ENCODE data around the gene SELENOH.
A peak's percentile ranks its signal among the peaks of the same experiment; 100 is the strongest.
"Not testable (repeated sequence)": the region's sequence is repeated elsewhere in the genome, so short reads cannot be mapped to it uniquely, and the experiment has no call there.

SELENOH gene, protein sequence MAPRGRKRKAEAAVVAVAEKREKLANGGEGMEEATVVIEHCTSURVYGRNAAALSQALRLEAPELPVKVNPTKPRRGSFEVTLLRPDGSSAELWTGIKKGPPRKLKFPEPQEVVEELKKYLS

DNA sequence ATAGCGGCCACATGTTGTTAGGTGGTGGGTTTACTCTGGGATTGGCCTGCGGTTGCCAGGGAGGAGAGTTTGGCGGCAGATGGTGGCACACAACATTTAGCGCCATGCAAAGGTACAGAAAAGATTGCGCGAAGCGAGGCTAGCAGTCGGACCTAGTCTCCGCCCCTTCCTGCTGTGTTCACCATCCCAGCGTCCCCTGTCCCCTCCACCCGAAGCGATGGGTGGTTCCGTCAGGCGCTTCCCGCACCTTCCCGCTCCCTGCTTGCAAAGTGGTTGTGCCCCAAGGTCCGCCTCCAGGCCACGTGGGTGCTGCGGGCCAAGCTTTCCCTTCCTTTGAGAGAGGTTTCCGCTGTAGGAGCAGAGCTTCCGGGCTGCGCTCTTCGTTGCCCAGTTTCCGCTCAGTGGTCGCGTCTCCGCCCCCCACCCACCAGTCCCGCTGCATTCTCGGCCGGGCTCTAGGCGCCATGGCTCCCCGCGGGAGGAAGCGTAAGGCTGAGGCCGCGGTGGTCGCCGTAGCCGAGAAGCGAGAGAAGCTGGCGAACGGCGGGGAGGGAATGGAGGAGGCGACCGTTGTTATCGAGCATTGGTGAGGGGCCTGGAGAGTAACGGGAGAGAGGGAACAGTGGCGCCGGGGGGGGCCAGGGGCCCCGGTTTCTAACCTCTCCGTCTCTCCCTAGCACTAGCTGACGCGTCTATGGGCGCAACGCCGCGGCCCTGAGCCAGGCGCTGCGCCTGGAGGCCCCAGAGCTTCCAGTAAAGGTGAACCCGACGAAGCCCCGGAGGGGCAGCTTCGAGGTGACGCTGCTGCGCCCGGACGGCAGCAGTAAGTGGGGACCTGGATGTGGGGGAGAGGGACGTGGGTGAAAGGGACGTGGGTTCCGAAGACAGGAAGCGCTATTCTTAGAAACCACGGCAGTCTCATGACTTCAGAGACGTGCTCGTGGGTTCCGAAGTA, at the start of gene SELENOH:
Gene SELENOH (plus strand): TSS at position 360 of the 955 bp plus-strand sequence. CDS start 105 bp downstream, at position 465.
- DNase-seq (ENCODE audit: low spot score) = peak; percentile 91

DNA sequence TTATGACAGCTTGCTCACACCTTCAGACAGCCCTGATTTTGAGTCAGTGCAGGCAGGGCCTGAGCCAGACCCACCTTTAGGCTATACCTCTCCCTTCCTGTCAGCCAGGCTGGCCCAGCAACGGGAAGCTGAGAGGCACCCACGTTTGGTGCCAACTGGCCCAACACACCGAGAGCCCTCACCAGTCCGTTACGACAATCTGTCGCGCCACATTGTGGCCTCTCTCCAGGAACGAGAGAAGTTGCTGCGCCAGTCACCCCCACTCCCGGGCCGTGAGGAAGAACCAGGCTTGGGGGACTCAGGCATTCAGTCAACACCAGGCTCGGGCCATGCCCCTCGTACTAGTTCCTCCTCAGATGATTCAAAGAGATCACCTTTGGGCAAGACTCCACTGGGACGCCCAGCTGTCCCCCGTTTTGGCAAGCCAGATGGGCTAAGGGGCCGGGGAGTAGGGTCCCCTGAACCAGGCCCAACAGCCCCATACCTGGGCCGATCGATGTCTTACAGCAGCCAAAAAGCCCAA, 42.4 kb upstream of the SELENOH start:
- no peak for DNase-seq (ENCODE audit: low spot score)

DNA sequence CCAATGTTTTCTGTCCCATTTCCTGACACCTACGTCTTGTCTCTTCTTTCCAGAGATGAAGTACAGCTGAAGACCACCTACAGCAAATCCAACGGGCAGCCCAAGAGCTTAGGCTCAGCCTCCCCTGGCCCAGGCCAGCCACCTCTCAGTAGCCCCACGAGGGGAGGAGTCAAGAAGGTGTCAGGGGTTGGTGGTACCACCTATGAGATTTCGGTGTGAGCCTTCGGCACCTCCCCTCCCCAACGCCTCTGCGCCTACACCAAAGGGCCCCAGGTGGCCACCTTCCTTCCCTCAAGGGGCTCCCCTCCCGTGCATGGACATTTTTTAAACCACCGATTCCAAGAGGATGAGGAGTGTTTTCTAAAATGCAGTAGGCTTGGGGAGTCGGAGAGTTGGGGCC, 41.5 kb upstream of the SELENOH start:
- no peak for DNase-seq (ENCODE audit: low spot score)

DNA sequence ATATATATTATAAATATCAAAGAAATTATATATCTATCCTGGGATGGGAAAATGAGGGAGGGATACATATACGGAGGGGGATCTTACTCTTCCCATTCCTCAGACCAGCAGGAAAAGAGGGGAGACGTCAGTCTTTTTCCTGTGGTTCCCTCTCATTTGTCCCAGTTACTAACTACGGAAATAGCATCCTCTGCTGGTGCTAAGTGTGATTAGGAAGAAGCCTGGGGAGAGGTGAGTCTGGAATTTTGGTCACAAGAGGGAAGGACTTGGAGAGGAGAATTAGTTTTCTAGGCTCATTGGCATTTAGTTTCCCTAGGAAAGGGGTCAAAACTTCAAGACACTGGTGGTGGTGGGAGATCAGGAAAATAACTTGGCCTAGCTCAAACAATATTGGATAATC, 40.9 kb upstream of the SELENOH start:
- DNase-seq (ENCODE audit: low spot score) = no peak

DNA sequence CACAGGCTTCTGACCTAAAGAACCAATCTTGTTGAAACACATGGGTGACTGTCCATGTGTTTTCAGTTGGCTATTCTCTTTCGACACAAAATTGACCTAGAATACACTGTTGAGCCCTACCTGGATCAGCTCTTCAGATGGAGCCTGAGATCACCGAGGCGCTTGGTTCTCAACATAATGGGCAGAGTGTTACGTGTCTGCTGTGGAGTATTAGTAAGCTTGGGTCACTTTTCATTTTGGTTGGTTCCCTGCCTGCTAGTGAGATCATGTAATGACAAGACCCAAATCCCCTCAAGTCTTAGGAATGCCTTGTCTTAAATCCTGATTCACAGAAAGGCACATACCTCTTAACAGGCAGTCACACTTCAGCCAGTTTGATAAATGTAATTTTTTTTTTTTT, 38.0 kb upstream of the SELENOH start:
- DNase-seq (ENCODE audit: low spot score) = no peak

DNA sequence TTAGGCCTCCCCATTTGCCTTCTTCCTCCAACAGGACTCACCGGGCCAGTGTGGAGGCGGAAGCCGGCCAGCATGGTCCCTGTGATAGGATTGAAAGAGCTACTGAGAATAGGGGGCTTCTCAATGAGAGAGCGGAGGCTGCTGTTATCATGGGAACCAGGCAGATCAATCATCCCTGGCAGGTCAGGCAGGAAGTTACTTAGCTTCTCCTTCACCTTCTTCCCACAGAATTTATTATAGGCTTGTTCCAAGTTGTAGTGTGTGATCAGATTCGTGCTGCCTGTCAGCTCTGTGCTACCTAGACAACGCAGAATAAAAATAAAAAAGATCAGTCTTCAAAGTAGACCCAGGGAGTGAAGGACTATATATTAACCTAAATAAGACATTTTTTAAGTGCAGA, 36.4 kb upstream of the SELENOH start:
- no peak for DNase-seq (ENCODE audit: low spot score)

DNA sequence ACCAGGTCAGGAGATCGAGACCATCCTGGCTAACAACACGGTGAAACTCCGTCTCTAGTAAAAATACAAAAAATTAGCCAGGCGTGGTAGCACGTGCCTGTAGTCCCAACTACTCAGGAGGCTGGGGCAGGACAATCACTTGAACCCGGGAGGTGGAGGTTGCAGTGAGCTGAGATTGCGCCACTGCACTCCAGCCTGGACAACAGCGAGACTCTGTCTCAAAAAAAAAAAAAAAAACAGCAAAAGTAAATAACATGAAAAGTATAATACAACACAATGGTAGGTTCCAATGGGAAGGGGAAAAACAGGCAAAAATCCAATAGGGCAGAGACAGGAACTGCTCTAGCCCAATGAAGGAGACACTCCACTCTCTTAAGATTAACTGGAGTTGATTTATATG, 35.9 kb upstream of the SELENOH start:
- DNase-seq (ENCODE audit: low spot score) = not testable (repeated sequence)

DNA sequence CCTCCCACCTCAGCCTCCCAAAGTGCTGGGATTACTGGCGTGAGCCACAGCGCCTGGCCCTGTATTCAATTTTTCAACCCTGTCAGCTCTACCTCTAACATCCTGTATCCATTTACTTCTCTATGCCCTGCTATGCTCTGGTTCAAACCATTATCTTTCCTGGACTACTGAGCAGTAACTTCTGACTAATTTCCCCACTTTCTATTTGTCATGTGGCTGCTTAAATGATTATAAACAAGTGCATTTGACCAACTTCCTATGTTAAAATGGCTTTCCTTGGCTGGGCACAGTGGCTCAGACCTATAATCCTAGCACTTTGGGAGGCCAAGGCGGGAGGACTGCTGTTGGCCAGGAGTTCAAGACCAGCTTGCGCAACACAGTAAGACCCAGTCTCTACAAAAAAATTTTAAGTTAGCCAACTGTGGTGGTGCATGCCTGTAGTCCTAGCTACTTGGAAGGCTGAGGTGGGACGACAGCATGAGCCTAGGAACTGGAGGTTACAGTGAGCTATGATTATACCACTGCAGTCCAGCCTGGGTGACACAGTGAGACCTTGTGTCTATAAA, 31.4 kb upstream of the SELENOH start:
- no peak for DNase-seq (ENCODE audit: low spot score)

DNA sequence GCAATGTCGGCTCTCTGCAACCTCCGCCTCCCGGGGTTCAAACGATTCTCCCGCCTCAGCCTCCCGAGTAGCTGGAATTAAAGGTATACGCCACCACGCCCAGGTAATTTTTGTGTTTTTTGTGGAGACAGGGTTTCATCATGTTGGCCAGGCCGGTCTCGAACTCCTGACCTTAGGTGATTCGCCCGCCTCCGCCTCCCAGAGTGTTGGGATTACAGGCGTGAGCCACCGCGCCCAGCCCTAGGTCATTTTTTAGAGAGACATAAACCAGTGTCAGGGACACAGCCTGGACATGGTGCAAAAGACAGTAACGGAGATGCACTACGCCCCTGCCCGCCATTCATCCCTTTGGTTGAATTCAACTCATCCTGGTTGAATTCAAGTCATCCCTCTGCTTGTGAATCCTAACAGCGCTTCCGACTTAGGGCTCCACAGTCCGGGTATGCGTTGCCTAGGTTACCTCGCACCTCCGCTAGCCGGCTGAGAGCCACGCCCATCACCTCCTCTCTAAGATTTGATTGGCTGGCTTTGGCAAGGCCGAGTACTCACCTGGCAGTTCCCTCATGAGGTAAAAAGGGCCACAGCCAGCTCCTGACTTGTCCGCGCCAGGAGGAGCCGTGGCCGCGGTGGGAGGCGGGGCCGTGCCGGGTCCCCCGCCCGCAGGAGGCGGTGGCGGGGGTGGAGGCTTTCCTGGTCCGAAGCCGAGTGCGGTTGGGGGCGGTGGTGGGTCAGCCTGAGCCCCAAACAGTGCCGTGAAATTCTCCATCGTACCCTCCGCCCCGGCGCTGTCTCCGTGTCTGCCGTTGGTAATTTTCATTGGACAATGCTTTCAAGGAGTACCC, 29.7 kb upstream of the SELENOH start, which contains the start of gene MED19:
Gene MED19 (minus strand): TSS at position 802 of the 842 bp plus-strand sequence. CDS start 36 bp downstream, at position 766.
- peak; percentile 80 for DNase-seq (ENCODE audit: low spot score)

DNA sequence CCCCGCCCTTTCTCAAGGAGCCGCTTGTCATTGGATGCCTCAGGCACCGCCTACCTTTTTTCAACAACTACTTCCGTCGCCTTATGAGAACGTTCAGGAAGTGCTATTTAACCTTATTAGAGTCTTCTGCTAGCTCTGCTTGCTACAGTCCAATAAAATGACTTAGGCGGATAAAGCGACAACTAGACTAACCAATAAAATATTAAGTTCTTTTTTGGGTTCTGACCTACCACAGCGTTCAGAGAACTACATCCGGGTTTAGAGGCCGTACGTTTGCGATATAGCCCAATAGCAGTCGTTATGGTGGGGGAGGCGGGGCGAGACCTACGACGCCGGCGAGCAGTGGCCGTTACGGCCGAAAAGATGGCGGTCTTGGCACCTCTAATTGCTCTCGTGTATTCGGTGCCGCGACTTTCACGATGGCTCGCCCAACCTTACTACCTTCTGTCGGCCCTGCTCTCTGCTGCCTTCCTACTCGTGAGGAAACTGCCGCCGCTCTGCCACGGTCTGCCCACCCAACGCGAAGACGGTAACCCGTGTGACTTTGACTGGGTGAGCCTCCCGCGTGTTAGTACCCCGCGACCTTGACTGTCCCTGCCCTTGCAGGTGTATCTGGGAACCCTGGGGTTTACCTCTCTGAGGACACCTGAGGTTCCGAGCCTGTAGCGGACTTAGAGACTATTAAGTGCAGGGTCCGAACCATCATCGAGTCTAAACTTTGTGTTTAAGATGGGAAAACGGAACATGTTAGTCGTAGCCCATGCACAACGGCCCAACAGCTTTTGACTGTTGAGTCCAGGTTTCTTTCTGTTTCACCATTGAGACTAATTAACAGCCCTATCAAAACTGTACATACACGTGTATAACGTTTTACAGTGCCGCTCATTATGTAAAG, 28.8 kb upstream of the SELENOH start, which contains the start of gene TMX2:
Gene TMX2 (plus strand): TSS at position 338 of the 895 bp plus-strand sequence. CDS start 26 bp downstream, at position 364.
- DNase-seq (ENCODE audit: low spot score) = peak; percentile 95

DNA sequence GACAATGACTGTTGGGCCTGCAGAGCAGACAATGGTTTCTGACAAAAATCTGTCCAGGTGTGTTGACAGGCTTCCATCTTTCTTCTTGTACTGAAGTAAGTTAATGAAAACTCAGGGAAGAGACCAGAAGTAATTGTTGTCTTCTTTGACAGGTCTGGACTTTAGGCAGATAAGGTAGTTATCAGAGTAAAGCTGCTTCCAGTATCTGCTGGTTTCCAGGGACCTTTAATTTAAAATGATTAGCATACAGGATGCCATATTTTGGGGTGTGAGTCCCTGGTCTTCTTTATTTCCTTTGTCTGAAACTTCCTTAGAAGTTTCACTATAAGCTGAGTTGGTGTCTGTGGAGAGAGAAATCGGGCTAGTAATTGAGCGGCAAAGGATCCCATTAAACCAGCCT, 27.5 kb upstream of the SELENOH start:
- no peak for DNase-seq (ENCODE audit: low spot score)

DNA sequence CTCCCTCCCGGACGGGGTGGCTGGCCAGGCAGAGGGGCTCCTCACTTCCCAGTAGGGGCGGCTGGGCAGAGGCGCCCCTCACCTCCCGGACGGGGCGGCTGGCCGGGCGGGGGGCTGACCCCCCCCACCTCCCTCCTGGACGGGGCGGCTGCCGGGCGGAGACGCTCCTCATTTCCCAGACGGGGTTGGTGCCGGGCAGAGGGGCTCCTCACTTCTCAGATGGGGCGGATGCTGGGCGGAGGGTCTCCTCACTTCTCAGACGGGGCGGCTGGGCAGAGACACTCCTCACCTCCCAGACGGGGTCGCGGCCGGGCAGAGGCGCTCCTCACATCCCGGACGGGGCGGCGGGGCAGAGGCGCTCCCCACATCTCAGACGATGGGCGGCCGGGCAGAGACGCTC, 24.6 kb upstream of the SELENOH start:
- DNase-seq (ENCODE audit: low spot score) = not testable (repeated sequence)

DNA sequence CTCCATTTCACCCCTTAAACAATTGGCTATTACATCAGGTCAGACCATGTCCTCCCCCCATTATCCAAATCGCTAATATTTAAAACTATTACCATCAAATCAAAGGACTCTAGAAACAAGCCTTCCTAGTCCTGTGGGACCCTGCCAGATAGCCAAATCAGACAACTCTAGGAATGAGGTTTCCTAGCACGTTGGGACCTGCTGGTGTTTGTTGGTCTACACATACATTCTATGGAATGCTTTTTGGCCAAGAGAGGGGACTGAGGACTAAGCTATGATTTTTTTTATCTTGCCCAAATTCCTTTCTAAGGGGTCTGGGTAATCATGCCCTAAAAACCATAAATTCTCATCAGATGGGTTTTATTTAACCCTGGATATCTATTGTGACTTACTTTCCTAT, 14.1 kb upstream of the SELENOH start:
- no peak for DNase-seq (ENCODE audit: low spot score)

DNA sequence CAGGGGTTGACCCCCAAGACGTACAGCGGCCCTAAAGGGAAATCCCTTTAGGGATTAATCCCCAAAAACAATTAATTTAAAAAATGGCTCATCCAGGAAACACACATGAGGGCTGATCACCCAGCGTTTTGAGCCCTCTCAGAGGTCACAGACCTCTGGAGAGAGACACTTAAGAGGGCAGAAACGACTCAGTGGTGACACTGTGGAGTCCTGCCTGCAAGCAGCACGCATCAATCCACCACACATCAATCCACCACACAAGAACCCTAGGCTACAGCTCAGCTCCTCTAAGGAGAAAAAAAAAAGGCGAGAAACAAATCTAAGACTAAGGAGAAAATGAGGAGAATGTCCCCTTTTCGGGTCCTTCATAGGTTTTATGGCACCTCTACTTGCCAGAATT, 12.5 kb upstream of the SELENOH start:
- no peak for DNase-seq (ENCODE audit: low spot score)

DNA sequence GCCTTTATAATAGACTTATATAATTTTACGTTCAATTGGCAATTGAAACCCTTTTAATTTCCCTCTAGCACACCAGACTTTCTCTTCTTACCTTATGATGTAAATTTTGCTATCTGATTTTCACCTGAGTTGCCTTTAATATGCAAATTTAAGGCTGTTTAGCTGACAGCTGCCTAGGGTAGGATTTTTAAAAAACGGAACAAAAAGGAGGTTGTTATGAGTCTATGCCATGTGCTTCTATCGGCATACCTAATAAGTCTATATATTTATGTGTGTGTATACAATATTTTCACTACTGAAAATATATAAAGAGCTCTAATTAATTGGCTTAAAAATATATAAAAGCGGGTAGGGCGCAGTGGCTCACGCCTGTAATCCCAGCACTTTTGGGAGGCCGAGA, 11.8 kb upstream of the SELENOH start:
- DNase-seq (ENCODE audit: low spot score) = no peak

DNA sequence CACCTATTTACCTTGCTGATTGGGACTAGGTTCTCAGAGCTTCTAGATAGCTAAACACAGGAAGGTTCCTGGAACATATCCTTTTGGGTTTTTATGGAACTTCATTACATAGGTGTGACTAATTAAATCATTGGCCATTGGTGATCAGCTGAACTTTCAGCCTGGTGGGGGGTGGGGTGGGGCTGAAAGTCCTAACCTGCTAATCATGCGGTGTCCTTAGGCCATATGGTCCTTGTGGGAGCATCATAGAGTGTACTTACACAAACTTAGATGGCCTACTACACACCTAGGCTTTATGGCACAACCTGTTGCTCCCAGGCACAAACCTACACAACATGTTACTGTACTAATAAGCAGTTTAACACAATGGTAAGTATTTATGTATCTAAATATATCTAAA, 8.6 kb upstream of the SELENOH start:
- DNase-seq (ENCODE audit: low spot score) = no peak

DNA sequence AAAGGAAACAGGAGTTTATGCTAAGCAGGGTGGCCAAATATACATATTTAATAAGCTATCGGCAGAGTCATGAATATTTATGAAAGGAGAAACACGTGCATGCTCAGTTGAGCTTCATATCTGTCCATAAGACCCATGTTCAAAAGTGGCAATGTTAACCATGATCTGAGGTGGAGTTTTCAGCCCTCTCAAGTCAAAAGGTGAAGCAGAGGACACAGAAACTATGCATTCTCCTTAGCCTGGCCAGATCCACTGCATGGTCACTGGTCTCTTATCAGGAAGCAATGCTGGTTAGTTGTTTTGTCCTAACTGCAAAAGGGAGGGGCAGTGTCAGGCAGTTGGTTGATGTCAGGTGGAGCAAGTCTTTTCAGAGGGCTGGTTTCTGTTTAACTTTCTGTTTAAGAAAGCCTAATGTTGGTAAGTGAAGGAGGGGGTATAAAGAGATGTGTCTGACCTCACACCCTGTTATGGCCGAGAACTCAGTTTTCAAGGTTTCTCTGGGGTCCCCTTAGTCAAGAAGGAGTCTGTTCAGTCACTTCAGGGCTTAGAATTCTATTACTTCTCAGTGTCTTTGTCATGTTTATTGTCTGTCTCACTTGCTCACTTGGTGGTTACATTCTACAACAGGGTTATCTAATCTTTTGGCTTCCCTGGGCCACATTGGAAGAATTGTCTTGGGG, 5.5 kb upstream of the SELENOH start:
- DNase-seq (ENCODE audit: low spot score) = no peak

DNA sequence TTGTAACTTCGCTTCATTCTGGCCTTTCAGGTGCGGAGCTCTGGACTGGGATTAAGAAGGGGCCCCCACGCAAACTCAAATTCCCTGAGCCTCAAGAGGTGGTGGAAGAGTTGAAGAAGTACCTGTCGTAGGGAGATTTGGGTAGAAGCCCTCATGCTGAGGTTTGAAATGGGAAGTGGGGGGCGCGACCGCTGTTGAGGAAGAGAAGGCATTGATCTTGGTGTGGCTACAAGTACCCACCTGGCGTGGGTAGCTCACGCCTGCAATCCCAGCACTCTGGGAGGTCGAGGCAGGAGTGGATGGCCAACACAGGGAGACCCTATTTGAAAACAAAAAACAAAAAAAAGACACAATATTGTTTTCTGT, 779 bp downstream of the SELENOH start:
- DNase-seq (ENCODE audit: low spot score) = no peak

DNA sequence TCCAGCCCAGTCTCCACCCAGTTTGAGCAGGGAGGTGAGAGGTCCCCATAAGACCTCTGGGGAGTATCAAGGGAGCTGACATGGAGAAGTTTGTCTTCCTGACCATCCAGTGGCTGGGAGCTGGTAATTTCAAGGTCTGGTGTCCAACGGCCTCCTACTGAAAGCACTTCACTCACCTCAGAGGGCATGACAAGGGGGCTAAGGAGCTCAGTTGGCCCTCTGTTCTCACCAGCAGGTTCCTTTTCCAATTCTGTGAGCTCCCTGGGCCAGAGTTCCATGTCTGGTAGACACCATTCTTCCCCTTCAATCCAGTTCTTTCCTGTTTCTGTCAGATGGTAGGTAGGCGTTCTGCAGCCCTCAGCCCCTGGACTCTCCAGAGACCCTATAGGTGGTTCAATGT, 3.1 kb downstream of the SELENOH start:
- no peak for DNase-seq (ENCODE audit: low spot score)

DNA sequence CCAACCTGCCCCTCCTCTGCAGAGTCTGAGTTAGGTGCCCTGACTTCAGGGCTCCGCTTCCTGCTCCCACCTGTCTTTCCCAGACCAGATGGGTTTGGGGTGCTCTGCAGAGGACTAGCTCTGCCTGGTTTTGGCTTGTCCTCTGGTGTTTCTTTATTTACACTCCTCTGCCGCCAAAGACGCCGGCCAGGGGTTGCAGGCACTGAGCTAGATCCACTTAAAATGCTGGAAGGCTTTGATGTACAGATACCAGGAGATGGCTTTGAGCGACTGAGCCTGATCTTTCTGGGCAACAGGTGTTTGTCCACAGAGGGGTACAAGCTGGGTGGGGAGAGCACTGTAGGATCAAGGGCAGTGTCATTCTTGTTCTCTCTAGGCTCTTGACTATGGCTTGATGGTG, 3.9 kb downstream of the SELENOH start:
- DNase-seq (ENCODE audit: low spot score) = no peak
